Measurements from ENCODE around the gene SGPP2.
"Not testable (repeated sequence)": the region's sequence is repeated elsewhere in the genome, so short reads cannot be mapped to it uniquely, and the experiment has no call there.

Gene SGPP2

DNA sequence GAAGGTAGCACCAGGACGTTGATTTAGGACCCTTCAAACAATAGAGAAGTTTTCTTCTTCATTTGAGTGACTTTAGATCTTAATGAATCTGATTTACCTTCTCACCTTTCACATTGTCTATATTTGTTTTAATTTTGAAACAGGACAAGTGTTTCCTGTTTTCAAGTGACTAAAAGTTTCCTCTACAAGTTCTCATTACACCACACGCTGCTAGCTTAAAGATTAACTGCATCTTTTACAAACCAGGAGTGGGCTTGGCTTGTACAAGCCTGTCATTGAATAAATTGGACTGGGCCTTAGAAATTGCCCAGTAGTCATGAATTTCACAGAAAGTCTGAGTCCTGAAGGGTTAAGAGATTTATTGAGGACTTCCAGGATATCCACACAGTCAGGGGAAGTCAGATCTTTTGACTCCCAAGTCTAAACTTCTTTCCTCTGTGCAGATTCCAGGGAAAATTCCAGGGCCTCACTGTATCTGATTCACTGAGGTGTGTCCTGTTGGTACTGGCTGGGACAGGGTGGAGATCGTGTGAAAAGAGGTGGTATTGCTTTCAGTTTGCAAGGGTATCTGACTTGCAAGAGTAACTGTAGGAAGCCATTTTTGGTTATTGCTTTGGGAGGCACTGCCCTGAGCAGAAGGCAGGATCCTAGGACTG, 3.4 kb downstream of the SGPP2 start:
- DNase-seq: no peak

DNA sequence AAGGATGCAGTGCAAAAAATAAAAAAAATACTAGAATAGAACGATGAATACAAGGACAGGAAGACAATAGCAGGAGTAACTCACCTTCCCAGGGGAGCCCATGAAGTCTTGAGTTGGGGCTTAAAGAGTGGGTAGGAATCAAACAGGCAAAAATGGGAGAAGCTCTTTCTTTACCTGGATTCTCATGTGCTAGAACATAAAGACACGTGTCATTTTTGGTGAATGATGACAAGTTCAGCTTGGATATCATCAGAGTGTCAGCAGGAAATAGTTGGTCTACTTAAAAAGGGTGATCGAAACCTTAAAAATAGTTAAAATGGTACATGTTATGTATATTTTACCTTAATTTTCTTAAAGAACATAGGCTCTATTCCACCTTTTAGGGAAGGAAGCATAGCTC, 5.7 kb downstream of the SGPP2 start:
- no peak for DNase-seq

DNA sequence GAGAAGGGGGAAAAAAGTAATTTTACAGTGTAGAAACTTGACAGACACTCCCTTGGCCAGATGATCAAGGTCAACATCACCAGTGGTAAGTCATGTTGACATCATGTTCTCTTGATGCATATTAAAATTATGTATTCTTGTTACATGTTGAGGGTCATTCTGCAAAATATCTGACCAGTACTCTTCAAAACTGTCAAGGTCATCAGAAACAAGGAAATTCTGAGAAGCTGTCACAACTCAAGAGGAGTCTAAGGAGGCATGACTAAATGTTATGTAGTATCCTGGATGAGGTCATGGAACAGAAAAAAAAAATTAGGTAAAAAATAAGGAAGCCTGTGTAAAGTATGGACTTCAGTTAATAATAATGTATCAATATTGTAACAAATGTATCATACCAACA, 6.3 kb downstream of the SGPP2 start:
- no peak for DNase-seq

DNA sequence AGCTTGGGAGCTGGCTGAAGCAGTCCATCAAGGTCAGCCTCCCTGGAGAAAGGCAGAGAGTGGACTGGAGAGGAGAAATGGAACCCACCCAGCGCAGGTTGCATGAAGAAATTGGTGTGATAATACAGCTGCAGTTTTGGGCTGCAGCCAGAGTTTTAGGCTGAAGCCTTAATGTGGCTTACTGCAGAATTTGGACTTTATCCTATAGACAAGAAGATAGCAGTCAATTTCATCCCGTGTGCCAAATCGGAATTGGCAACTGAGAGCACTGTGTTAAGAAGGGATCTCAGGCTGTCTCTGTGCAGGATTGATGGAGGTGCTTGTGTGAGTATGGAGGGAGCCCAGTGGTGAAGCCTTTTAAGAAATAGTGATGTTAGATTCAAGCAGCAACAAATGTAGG, 7.5 kb downstream of the SGPP2 start:
- DNase-seq: no peak

DNA sequence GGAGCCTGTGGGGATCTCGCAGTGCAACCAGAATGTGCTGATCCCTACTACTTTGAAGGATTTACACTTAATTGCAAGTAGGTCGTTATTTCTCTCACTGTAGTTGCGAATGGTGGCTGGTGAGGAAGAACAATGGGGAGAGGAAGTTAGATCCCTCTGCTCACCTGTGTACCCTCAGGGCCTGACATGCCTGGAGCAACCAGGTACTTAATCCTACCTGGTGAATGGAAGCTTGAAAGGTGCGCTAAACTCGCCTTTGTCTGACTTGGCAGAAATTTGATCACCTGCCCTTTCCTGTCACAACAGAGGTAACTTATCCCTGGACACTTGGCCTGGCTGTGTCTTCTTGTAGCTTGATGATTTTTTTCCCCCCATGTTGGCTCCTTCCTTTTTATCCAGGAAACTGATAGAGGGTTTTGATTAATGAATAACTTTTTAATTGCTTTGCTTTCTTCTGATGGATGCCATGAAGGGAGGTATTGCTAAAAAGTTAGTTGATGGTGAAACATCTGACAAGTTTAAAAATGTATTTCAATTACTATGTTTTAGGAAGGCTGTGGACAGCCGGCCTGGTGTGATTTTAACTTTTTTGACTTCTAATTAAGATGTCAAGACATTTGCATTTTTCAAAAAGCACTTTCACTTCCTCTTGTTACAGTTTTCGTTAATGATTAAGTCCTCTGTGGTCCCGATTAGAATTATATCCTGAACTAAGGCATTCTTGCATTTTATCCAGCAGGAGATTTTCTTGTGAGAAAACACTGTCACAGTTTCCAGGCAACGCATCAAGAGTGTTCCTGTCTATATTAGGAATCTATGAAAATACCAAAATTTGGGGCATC, 9.2 kb downstream of the SGPP2 start:
- no peak for DNase-seq

DNA sequence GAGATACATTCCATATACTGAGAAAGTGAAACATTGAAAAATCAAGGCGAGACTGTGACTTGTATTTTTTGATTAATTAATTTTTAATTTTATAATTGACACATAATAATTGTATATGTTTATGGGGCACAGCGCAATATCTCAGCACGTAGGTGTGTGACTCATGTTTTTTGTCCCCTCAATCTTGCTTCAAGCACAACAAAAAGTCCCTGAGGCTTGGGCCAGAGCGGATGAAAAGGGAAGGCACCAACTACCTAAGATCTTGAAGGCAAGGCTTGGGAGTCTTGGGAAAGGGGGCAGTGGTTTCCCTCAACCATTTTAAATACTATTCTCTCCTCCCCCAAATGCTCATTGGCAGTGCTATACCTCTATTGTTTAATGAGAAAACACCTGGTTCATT, 9.9 kb downstream of the SGPP2 start:
- DNase-seq: no peak

DNA sequence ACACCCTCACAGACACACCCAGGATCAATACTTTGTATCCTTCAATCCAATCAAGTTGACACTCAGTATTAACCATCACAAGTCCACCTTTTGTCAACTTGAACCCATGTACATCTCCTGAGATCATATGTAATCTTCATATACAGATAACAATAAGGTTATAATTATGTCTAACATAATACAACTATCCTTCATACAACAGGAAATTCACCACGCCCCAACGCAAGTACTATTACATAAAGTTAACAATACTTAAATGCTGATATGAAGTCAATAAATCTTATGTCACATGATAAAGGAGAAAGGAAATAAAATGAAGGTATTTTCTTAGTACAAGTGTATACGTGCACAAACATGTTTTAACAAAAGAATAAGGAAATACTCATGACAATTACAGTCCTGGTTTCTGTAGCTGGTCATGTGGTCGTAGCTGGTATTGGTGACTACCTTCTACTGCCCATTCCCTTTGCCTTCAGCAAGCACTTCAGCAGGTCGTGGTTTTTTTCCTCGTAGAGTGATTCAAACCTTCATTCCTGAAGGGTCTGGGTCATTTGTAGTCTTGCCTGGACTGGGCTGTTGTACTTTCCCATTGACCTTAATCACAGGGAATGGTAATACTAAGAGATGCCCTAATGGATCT, 11.2 kb downstream of the SGPP2 start:
- DNase-seq: not testable (repeated sequence)

DNA sequence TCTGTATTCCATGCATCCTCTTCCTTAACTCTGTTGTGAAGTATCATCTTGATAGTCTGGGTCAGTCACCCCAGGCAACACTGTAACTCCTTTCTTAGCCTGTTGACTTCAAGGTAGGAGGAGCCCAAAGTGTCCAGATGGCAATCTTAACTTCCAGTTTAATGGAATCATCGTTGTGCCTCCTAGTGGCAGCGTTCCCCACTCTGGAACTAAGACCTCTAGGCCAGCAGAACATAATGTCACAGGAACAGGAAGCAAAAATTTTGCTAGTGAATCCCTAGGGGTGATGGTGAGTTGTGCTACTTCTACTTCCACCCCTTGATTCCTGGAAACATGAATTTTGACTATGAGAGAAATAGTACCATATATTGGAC, 11.7 kb downstream of the SGPP2 start:
- no peak for DNase-seq

DNA sequence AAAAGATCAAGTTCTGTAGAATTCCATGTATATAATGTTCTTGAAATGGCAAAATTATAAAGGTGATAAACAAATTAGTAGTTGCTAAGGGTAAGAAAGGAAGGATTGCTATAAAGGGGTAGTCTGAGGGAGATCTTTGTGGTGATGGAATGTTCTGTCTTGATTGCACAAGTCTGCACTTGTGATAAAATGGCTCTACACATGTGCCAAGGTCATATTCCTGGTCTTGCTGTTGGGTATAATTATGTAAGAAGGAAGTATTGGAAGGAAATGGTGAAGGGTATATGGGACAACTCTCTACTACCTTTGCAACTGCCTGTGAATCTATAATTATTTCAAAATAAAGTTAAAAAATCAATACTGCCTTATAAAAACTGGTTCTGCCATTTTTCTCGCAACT, 15.3 kb downstream of the SGPP2 start:
- no peak for DNase-seq

DNA sequence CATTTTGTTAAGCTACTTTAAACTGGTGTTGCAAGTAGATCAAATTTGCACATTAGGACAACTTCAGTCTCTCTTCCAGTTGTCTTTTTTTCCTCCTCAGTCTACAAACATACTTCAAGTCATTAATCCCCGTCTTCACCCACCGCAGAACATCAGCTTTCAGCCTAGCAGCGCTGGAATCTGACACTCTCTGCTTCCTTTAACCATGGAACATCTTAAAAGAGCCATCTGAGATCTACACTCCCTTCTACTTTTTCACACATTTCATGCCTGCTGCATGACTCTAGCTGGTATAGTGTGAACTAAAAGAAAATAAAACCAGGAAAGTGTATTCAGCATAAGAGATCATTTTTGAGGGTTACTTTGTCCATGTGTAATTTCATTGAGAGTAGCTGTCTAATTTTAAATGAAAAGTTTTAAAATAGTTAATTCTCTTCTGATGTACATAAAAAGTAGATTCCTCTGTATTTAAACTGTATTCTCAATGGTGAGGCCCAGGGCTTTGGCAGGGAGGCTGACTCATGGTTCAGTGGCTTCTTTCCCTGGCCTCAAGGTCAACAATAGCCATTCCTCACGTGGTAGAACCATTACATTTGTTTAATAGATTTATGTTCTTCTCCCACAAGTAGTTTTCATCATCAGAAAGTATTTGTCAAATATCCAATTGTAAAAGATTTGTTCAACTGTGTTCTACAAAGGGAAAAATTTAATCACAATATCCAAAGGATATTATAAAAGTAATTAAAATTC, 16.5 kb downstream of the SGPP2 start:
- no peak for DNase-seq

DNA sequence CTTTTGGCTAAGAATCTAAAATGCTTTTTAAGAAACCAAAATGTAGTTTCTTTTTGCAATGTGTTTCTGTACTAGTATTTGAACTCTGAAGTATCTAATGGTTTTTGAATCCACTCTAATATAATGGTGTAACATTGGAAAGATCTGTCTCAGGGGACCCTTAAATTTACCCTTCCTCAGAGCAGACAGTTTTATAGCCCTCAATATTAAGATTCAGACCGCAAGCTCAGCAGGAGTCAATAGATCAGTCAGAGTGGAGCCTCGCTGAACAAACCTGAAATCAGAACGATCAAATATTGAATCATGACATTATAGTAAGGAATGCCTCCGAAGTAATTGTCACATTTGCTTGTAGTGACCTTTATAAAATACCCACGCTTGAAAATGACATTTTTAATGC, 18.3 kb downstream of the SGPP2 start:
- no peak for DNase-seq

DNA sequence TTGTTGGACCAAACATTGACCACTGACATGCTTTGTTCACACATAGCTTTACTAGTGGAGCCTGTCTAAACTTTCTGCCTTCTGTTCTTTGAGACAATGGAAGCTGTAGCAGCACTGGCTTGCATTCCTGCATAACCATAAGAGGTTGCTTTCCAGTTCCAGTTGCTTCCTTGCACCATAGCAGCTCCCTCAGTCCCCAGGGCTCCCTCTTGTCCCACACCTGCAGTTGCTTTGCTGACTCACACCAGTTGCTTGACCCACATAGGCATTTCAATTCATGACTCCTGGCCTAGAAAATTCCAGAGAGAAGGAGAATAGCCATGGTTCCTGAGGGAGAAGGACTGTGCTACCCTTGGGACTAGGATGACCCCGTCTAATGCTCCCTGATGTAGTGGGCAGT, 20.9 kb downstream of the SGPP2 start:
- no peak for DNase-seq

DNA sequence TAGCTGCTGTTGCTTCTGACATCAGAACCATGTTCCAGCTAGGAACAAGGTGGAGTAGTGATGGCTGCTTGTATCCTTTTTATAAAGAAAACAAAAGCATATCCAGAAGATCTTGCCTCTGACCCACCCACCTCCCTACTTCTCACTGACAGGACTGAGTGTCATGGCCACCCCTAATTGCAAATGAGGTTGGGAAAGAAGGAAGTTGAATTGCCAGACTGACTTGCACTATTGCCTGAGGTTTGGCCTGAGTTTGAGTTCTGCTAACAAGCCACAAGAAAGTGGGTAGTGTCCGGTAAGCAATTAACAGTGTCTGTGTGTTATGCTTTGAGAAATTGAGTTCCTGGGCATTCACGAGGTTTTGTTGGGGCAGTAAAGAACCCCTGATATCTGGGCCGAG, 22.8 kb downstream of the SGPP2 start:
- DNase-seq: no peak

DNA sequence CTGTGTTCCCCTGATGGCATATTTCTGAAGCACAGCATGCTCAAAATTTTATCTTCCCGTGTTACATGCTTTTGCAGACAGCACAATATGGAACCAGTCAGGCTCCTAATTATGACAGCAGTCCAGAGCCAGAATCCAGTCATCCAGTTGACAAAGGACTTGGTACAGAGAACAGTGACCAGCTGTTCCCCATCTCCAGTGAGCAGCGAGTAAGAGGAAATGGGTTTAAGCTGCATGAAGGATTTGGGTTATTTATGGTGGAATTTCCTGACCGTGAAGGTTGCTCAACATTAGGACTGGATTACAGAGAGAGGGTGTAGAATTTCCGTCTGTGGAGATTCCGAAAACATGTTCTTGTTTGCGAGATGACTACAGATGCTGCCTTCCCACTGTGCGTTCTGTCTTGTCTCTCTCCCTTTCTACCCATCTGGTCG, 24.4 kb downstream of the SGPP2 start:
- DNase-seq: no peak

DNA sequence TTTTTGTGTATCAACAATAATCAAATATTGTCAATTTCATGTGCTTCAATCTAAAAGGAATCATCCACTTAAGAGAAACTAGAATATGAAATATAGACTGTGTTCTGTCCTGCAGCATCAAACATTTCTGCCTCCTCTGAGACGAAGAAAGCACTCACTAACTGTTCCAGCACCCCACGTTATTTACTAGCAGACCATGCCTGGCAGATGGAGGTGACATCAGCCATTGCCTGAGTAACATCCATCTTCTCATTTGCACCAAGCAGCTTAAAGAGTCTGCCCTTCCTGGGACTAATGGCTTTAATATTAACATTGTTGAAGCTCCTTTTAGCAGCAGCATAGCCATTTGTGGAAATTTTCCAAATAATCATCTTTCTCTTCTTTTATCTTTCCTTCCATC, 25.7 kb downstream of the SGPP2 start:
- no peak for DNase-seq

DNA sequence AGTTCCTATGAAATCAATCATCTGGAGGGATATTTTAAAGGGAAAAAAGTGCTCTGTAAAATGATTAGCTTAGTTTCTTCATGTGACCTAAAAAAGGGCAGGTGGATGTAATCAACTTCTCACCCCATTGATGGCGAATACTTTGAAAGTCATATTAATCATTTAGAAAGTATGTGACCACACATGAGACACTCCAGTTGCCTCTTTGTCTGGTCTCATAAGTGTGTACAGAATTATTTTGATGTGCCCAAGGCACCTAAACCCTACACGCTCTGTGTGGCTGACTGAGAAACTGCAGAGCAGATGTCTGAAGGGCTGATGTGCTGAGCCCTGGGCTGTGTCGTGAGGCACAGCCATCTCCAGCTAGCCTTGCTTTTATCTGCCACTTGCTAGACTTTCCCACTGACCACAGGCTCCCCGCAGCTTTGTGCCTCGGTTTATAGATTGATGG, 26.9 kb downstream of the SGPP2 start:
- DNase-seq: no peak

DNA sequence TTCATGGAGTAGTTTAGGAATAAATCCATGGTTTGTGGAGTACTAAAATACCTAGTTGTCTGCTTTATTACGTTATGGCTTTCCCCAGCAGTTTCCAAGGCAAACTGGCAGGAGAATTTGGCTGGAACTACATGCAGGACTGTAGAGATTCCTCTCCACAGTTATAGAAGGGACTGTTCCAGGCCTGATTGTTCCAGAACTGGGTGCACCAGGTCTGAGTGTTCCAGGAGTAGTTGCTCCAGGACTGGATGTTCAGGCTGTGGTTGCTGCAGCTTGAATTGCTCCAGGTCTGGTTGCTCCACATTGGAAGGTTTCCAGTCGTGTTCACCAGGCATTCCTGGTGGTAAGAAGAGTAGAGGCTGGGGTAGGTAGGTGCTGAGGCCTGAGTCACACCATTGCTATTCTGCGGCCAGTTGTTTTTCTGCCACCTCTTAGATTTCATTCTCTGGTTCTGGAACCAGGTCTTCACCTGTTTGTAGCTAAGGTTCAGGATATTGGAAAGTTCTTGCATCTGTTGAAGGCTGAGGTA, 28.1 kb downstream of the SGPP2 start:
- DNase-seq: no peak

DNA sequence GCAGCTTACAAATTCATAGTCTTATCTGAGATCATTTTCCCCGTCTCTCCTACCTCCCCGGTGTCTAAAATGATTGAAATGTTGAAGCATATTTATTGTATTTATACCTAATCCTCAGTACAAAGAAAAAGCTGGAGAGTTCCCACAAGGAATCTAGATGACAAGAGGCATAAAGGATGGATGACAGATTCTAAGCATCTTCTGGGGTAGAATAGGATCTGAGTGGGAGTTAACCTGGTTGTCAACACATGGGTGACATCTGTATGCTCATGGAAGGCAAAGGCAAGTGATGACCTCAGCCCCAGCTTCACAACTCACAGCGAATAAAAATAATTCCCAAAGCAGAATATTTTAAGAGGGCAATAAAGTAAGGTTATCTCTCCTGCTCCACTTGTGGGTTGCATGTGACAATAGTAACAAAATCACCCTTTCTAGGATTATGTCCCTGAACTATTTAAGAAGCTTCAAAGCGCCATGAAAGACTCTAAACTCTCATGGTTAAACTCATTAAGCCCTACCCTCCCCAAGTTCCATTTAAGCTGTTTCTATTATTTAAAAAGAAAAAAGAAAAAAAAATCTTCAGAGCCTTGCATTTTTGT, 32.2 kb downstream of the SGPP2 start:
- no peak for DNase-seq

DNA sequence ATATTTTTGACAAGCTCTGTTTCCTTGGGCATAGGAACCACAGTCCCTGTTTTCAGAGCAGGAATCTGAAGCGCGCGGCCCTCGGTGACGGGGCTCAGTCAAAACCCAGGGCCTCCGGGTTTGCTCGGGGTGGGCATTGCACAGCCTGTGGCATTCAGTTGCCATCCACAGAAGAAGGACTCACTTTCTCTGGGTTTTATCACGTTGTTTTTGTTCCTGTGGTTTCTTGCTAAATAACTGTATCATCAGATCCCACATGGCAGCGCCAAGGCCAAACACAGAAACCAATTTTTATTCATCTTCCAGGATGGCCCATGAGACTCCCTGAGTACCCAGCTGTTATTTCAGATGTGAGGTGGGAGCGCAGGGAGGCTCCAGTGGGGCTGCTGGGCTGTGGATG, 35.6 kb downstream of the SGPP2 start:
- DNase-seq: no peak

DNA sequence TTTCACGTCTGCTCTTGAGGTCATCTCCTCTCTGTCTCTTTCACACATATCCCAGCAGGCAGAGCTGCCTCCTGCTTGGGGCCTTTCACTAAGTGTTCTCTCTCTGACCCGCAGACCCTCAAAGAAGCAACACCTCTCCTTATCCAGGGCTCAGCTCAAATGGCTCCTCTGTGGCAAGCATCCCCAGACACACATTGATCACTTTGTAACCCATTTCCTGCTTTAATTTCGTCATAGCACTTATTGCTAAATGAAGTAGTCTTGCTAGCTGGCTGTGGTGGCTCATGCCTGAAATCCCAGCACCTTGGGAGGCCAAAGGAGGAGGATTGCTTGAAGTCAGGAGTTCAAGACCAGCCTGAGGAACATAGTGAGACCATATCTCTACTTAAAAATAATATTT, 41.4 kb downstream of the SGPP2 start:
- no peak for DNase-seq

DNA sequence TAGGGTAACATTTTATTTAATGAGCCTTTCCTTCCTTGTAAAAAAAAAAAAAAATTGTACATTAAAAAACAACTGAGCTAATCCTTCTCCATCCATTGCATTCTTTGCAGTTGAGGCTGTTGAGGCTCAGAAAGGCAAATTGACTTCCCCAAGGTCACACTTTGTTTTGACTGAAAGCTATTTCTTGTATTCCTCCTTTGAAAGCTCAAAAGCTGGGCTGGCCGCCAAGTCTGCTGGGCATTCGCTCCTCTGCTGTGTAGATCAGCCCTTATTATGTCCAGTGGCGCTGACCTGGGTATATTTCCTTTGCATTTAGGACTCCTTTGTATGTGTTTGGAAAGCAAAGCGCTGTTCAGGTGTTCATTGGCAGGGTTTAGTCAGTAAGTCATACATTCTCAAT, 44.0 kb downstream of the SGPP2 start:
- DNase-seq: no peak

DNA sequence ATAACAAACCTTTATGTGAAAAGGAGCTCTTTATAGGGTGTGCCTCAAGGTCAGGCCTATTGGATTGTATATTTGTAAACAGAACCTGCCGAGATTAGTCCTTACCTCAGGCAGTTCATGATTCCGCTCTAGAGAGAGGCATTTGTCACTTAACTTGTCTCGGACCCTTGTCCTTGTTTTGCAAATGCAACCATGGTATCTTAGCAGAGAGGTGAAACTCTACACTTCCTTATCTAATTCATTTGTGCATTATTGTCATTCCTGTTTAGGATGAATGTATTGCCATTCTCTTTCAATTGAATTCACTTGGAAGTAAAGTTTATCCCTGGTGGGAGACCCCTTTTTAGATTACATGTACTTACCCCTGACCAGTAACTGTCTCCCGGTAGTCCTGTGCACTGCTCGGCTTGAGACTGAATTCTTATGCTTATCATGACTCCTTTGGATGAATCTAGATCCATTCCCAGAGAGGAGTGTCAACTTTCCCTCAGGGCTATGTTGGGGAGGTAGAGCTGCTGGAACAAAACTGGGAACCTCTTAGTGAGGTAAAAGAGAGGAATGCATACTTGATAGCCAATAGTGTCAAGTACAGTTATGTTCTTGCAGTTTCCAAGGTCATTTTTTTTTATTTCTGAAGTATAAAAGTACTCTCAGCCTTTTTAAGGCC, 46.6 kb downstream of the SGPP2 start:
- DNase-seq: no peak
